Endothelial cell of hepatic sinusoid (primary cell): ENCODE results near the gene OPTC.

Experiments used
- in situ Hi-C: cut with HindIII; loops from 2 replicates; pipeline ENCODE4 v1.10.0; 2017; ENCODE audit warnings: low sequenced_read_pairs

Gene OPTC

GRCh38 chr1:203486618-203487370, 7.2 kb upstream of the OPTC start:
- in situ Hi-C loops = loop anchor here (25.0 kb wide), 1 partner anchor 224 kb away; no protein-coding TSS in a partner anchor

- in situ Hi-C loops = loop anchor here (25.0 kb wide), 1 partner anchor 226 kb away; no protein-coding TSS in a partner anchor
These were observed 5.4 kb upstream of the OPTC start for GRCh38 chr1:203488539-203488938.

DNA sequence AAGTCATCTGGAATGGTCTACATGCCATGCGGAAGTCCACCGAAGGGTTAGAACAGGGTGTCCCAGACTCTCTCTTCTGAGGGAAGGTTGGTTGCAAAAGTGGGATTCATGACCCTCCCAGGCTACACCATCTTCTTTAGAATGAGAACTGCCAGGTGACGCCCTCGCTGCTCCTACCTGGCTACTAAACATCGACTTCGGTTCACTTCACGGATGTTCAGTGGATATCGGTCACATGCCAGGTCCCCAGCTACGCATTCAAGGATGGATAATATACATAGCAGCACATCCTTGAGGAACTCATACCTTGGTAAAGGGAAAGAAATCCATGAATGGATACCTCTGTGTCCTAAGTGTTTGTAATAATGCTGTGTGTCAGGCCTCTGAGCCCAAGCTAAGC, 3.3 kb upstream of the OPTC start:
- in situ Hi-C loops = loop anchor here (25.0 kb wide), 1 partner anchor 228 kb away; no protein-coding TSS in a partner anchor

DNA sequence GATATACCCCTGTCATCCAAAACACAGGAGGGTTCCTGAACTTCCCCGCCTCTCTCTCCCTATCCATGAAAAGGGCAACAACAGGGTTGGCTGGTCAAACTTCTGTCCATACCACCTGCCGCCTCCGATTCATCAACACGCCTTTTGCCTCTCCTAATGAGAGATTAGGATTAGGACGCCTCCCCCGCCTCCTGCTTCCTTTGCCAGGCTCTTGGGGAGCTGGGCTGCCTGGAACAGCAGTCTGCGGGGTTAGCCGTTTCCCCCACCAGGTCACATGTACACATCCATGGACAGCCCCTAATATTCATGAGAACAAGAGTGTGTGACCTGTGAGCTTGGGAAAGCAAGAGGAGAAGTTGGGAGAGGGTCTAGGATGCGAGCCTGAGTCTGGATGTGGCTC, 2.3 kb upstream of the OPTC start:
- in situ Hi-C loops = loop anchor here (25.0 kb wide), 1 partner anchor 229 kb away; no protein-coding TSS in a partner anchor

DNA sequence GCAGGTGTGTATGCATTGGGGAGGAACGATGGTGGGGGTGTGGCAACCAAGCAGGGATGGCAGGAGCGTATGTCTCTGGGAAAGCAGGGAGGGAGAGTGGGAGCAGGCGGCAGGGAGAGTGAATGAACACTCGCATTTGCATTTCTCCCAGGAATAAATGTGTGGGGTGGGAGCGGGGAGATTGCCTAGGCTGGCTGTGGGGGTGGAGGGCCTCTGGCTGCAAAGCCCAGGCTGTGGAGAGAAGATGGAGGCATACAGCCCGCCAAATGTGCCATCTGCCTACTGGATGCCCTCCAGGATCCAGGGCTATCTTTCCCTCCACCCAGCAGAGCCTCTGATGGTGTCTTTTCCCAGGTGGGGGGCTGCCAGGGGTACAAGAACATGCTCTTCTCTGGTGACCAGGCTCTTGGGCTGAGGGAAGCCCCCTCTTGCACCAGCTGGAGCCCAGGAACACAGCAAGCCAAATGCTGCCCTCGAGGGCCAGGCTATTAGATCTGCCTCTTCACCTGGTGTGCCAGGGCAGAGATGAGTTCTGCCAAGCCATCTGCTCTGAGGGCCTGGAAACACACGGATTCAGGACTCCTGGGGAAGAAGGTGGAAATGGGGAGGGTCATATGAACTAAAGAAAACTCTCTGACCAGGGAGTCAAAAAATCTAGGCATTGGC, 1.7 kb upstream of the OPTC start:
- in situ Hi-C loops = loop anchor here (25.0 kb wide), 1 partner anchor 230 kb away; no protein-coding TSS in a partner anchor

DNA sequence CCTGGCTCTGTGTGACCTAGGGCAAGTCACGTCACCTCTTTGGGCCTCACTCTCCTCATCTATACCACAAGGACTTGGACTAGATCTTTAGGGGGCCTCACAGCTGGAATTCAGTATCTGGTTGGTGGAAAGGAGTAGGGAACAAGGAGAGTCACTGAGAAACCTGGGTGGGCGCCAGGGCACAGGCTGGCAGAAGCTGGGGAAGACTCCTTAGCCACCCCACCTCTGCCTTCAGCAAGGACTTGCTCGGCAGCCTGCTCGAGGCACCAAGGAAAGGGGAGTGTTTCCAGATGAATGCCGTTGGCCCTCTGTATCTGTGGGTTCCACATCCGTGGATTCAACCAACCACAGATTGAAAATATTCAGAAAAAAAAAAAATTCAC, 1.2 kb upstream of the OPTC start:
- in situ Hi-C loops = loop anchor here (25.0 kb wide), 1 partner anchor 230 kb away; no protein-coding TSS in a partner anchor

GRCh38 chr1:203495845-203496244, 1.9 kb downstream of the OPTC start:
- in situ Hi-C loops = loop anchor here (25.0 kb wide), 1 partner anchor 234 kb away; no protein-coding TSS in a partner anchor

GRCh38 chr1:203497269-203497777, 3.4 kb downstream of the OPTC start:
- in situ Hi-C loops = loop anchor here (25.0 kb wide), 1 partner anchor 235 kb away; no protein-coding TSS in a partner anchor

- in situ Hi-C loops = loop anchor here (25.0 kb wide), 1 partner anchor 237 kb away; no protein-coding TSS in a partner anchor
These were observed 5.8 kb downstream of the OPTC start for GRCh38 chr1:203499643-203500278.

DNA sequence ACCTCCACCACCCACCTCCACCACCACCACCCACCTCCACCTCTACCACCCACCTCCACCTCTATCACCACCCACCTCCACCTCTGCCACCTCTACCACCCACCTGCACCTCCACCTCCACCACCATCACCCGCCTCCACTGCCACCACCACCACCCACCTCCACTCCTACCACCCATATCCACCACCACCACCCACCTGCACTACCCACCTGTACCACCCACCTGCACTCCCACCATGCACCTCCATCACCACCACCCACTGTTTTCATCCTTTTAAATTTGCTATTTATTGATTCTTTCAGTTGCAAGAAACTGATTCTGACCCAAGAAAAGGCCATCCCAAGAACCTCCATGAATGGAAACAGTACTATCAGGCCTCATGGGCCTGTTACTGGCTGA, 6.3 kb downstream of the OPTC start:
- in situ Hi-C loops = no loop called here

DNA sequence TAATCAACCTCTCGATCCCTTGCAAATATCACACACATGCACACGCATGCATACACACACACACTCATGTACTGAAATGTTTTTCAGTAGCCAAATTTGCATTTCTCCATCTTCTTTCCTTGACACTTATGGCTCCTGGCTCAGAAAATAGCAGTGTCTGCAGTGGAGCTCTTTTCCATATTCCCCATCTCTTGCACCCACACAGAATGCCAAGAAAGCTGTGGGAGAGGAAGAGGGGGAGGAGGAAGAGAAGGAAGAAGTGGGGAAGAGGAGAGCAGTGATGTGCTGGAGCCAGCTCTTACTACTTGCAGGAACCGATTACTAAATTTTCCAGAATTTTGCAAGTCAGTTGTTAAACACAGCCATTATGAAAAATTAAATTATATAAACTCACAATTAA, 9.9 kb downstream of the OPTC start:
- in situ Hi-C loops = no loop called here

DNA sequence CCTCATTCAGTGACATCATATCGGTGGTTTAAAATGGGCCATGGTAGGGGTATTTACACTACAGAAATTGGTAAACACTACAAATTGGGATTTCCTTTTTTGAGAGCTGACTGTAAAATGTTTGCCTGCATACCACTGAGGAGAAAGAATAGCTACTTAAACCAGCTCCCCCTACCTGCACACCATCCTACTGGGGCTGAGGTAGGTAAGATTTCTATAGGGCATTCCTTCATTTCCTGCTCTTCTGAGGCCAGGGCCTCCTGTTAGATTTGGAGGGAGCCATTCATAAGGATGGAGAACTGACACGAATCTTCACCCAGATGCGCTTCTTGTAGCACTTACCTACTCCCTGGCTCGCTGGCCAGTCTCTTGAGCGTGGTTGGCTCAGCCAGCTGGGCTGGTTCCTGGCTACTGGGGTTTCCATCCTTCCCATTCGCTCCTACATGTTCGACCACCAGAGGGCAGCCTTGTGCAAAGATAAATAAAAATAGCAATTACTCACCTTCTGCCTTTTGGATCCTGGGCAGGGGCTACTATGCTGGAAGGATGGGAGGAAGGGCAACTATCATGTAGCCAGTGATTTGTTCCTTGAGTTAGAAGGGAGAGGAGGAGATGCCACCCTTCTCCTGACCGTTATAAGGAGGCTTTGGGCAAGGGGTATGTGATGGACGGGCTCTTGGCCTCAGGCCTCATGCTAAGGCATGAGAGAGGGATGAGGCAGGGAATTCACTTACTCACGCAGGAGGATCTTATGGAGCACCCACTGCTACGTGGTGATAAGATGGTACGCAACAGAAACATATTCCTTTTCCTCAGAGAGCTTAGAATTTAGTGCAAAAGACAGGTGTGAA, 10.7 kb downstream of the OPTC start:
- in situ Hi-C loops = loop anchor here (5.0 kb wide), 4 partner anchors 43 to 198 kb away; no protein-coding TSS in a partner anchor

DNA sequence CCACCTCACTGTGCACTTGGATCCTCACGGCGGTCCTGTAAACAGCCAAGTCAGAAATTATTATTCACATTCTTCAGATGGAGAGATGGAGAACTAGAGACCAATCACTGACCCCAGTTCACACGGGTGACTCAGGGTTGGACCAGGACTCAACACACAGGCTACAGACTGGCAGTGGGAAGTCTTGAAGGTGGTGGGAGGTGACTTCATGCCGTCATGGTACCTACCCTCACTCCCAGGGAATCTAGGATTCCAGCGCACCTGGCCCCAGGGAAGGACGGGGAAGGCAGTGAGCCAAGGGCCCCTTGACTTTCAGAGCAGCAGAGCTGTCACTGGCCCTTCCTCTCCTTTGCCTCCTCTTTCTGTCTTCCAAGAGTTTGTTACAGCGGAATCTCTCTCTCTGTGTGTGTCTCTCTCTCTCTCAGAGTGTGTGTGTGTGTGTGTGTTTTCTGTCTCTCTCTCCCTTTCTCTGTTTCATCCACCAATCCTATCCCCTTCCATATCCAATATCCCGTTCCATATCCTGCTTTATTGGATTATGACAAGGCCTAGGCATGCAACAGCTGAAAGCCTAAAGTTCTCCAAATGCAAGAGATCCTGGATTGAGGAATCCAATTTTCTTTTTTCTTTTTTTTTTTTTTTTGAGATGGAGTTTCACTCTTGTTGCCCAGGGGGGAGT, 11.7 kb downstream of the OPTC start:
- in situ Hi-C loops = loop anchor here (5.0 kb wide), 4 partner anchors 42 to 197 kb away; no protein-coding TSS in a partner anchor

- in situ Hi-C loops = loop anchor here (5.0 kb wide), 4 partner anchors 40 to 195 kb away; no protein-coding TSS in a partner anchor
These were observed 13.1 kb downstream of the OPTC start for GRCh38 chr1:203506858-203507626.

GRCh38 chr1:203507759-203508158, 13.8 kb downstream of the OPTC start:
- in situ Hi-C loops = loop anchor here (5.0 kb wide), 4 partner anchors 40 to 195 kb away; no protein-coding TSS in a partner anchor

DNA sequence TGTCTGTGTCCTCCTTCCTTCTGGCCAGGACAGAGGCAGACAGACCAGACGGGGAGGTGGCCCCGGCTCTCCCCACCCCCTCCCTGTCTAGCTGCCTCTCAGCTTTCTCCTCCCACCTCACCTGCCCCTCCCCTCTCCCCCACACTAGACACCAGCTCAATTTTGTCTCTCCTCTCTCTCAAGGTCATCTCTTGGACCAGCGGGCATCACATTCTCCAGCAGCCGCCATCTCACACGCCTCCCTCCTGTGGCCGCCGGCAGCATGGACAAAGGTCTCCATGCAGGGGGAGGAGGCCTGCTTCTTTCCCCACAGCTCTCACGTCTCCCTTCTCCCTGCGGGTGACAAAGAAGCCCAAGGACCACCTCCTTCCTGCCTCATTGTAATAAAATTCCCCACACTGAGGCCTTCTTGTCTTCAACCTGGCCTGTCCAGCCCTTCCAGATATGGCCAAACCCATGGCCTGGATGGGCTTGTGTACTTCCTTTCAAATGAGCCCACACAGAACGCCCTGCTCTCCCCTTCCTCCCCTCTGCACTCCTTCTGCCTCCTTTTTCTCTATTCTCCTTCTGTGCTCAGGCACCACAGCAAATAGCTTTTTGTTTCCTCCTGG, 14.6 kb downstream of the OPTC start:
- in situ Hi-C loops = loop anchor here (5.0 kb wide), 4 partner anchors 39 to 194 kb away; no protein-coding TSS in a partner anchor

GRCh38 chr1:203509135-203509534, 15.2 kb downstream of the OPTC start:
- in situ Hi-C loops = loop anchor here (5.0 kb wide), 4 partner anchors 38 to 193 kb away; no protein-coding TSS in a partner anchor

DNA sequence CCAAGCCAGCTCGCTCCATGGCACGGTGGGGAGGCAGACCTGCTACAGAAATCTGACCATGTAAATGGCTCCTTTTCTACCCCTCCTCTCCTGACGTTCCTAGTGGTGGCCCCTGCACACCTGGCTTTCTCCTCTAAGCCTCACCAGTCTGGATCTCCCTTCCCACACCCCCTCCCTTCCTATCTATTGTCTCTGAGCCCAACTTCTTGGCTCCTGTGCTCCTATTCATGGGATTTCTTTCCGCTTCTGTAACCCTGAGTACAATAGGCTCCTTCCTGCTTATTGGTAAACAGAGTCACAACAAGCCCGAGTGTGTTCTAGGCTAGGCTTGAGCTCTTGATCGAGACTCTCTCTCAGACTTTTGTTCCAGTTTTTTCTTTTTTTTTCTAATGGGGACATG, 17.6 kb downstream of the OPTC start:
- in situ Hi-C loops = no loop called here
